MM.1S (cell line): ENCODE results near the gene TOX3.

Source experiments
- DNase-seq: peaks from one replicate; pipeline ENCODE4 v3.0.0-alpha.2; 2015
- H2AFZ ChIP-seq: fragments of 300-600 bp; sonication (generic); 2 replicates; pipeline ENCODE4 v1.6.0; 2016; ENCODE audit warnings: antibody characterized with exemption, low read length
- H3F3A ChIP-seq: fragments of 300-600 bp; sonication (generic); 2 replicates; pipeline ENCODE4 v1.6.1; 2016; ENCODE audit warnings: mild to moderate bottlenecking, antibody characterized with exemption, low read length, moderate library complexity, mixed read lengths; ENCODE audit not compliant: insufficient read depth
- H3K27ac ChIP-seq: fragments of 300-600 bp; sonication (generic); 2 replicates; pipeline ENCODE4 v1.5.1; 2016; ENCODE audit warnings: mild to moderate bottlenecking, low read length
- H3K27me3 ChIP-seq: fragments of 300-600 bp; sonication (generic); replicated peaks from 2 replicates; pipeline ENCODE4 v1.6.0; 2016; ENCODE audit warnings: low read length; ENCODE audit not compliant: insufficient read depth
- H3K36me3 ChIP-seq: fragments of 300-600 bp; sonication (generic); replicated peaks from 2 replicates; pipeline ENCODE4 v1.6.1; 2016; ENCODE audit warnings: mild to moderate bottlenecking, low read length, mixed read lengths; ENCODE audit not compliant: insufficient read depth
- H3K4me1 ChIP-seq: fragments of 300-600 bp; sonication (generic); 2 replicates; pipeline ENCODE4 v1.6.1; 2016; ENCODE audit warnings: low read length, mixed read lengths
- H3K4me2 ChIP-seq: fragments of 300-600 bp; sonication (generic); 2 replicates; pipeline ENCODE4 v1.6.0; 2016; ENCODE audit warnings: low read depth, low read length
- H3K4me3 ChIP-seq: fragments of 300-600 bp; sonication (generic); 2 replicates; pipeline ENCODE4 v1.5.1; 2016; ENCODE audit warnings: low read length, mixed read lengths
- H3K79me2 ChIP-seq: fragments of 300-600 bp; sonication (generic); 2 replicates; pipeline ENCODE4 v1.6.1; 2016; ENCODE audit warnings: mixed run types, low read length, mixed read lengths
- H3K9ac ChIP-seq: fragments of 300-600 bp; sonication (generic); 2 replicates; pipeline ENCODE4 v1.6.1; 2016; ENCODE audit warnings: low read length, mixed read lengths
- H3K9me2 ChIP-seq: fragments of 300-600 bp; sonication (generic); replicated peaks from 2 replicates; pipeline ENCODE4 v1.6.1; 2016; ENCODE audit warnings: mild to moderate bottlenecking, low read length, mixed read lengths; ENCODE audit not compliant: insufficient read depth
- H3K9me3 ChIP-seq: fragments of 300-600 bp; sonication (generic); replicated peaks from 2 replicates; pipeline ENCODE4 v1.6.1; 2016; ENCODE audit warnings: mild to moderate bottlenecking, low read length, mixed read lengths; ENCODE audit not compliant: insufficient read depth
- H4K20me1 ChIP-seq: fragments of 300-600 bp; sonication (generic); 2 replicates; pipeline ENCODE4 v1.6.1; 2016; ENCODE audit warnings: mild to moderate bottlenecking, low read length, moderate library complexity, mixed read lengths; ENCODE audit not compliant: insufficient read depth
- CTCF ChIP-seq: fragments of 300-600 bp; sonication (generic); IDR thresholded peaks from 2 replicates; pipeline ENCODE4 v1.5.1; 2016; ENCODE audit warnings: antibody characterized with exemption, low read length, mixed read lengths
- EZH2 ChIP-seq: fragments of 300-600 bp; sonication (generic); optimal IDR thresholded peaks from 2 replicates; pipeline ENCODE3; 2017; ENCODE audit warnings: low read depth, mild to moderate bottlenecking, antibody characterized with exemption, low read length, mixed read lengths
- EZH2phosphoT487 ChIP-seq: fragments of 300-600 bp; sonication (generic); IDR thresholded peaks from 2 replicates; pipeline ENCODE4 v1.6.1; 2018; ENCODE audit warnings: antibody characterized with exemption, low read length

The TOX3 gene

GRCh38 chr16:52562770-52563169 lies 15.8 kb upstream of the TOX3 start:
- Histone ChIP-seq H3K36me3 (no peaks in the 10 kb centered on the region), H3K4me3 (no peak overlapping the region), H3K9me3 (no peaks in the 10 kb centered on the region), H2AFZ (no peak overlapping the region), H3K9ac (no peak overlapping the region), H3K79me2 (no peaks in the 10 kb centered on the region), H3K9me2 (no peaks in the 10 kb centered on the region), H4K20me1 (no peaks in the 10 kb centered on the region), H3K27ac (no peak overlapping the region), H3K4me2 (no peak overlapping the region), H3K27me3 (no peaks in the 10 kb centered on the region), H3F3A (no peaks in the 10 kb centered on the region), H3K4me1 (no peaks in the 10 kb centered on the region)
- TF ChIP-seq EZH2phosphoT487: no peak
- no peak for TF ChIP-seq EZH2
- TF ChIP-seq CTCF: no peak
- no peak for DNase-seq

- H4K20me1 ChIP-seq: no peaks in the 10 kb centered on the region
- H2AFZ ChIP-seq: no peak overlapping the region
- H3K36me3 ChIP-seq: no peaks in the 10 kb centered on the region
- no peaks in the 10 kb centered on the region for H3K9me3 ChIP-seq
- H3F3A ChIP-seq: no peaks in the 10 kb centered on the region
- no peak overlapping the region for H3K4me3 ChIP-seq
- TF ChIP-seq CTCF: no peak
- TF ChIP-seq EZH2: no peak
- no peak for TF ChIP-seq EZH2phosphoT487
- H3K79me2 ChIP-seq: no peaks in the 10 kb centered on the region
- no peaks in the 10 kb centered on the region for H3K9me2 ChIP-seq
- H3K27me3 ChIP-seq: no peaks in the 10 kb centered on the region
- no peaks in the 10 kb centered on the region for H3K4me1 ChIP-seq
- DNase-seq: no peak
- no peak overlapping the region for H3K4me2 ChIP-seq
- H3K9ac ChIP-seq: no peak overlapping the region
- no peak overlapping the region for H3K27ac ChIP-seq
Measured at GRCh38 chr16:52561910-52562741, 15.2 kb upstream of the TOX3 start.

GRCh38 chr16:52558448-52558847 lies 11.5 kb upstream of the TOX3 start:
- Histone ChIP-seq H3K27ac (no peak overlapping the region), H3K4me2 (no peak overlapping the region)
- TF ChIP-seq EZH2phosphoT487 (no peak), CTCF (no peak), EZH2 (no peak)

More at GRCh38 chr16:52558448-52558847, 11.5 kb upstream of the TOX3 start:
- Histone ChIP-seq H3K9ac (no peak overlapping the region), H3K9me3 (no peaks in the 10 kb centered on the region), H3F3A (no peaks in the 10 kb centered on the region), H3K4me1 (no peaks in the 10 kb centered on the region), H3K4me3 (no peak overlapping the region), H3K79me2 (no peaks in the 10 kb centered on the region), H2AFZ (no peak overlapping the region), H3K9me2 (no peaks in the 10 kb centered on the region), H3K36me3 (no peaks in the 10 kb centered on the region), H4K20me1 (no peaks in the 10 kb centered on the region), H3K27me3 (no peaks in the 10 kb centered on the region)
- no peak for DNase-seq
